Omental fat pad (tissue), 4 donors: ENCODE measurements around the gene STX4. TPM values are rescaled to one million over a fixed set of nuclear protein-coding genes. Genes with fewer than 3 reads are reported as not detected.

Source experiments
- ATAC-seq: fragments of 150-250 bp; one replicate; pipeline ENCODE4 v1.9.1; 2016; ENCODE audit warnings: mild to moderate bottlenecking, moderate library complexity; ENCODE audit not compliant: low FRiP score
- DNase-seq: peaks from one replicate; pipeline ENCODE4 v3.0.0-alpha.2; 2019; ENCODE audit warnings: low spot score
- CTCF ChIP-seq, 3 donors: fragments of 450-650 bp; IDR thresholded peaks; one replicate each; pipeline ENCODE4 v1.5.1; 2016 to 2017; ENCODE audit warnings: antibody characterized with exemption in 3 of 3, mild to moderate bottlenecking in 3 of 3, moderate library complexity in 2 of 3
- total RNA-seq, 4 donors: library from RNA; depleted of rRNA; stranded (reverse); fragments of >200 nt; gene quantifications; one replicate each; pipeline ENCODE4 v1.1.0, GENCODE V29; 2016

The STX4 gene
- total RNA-seq, 4 donors from 2014 or later: 40.9 to 93.7 (median 66.8) TPM

DNA sequence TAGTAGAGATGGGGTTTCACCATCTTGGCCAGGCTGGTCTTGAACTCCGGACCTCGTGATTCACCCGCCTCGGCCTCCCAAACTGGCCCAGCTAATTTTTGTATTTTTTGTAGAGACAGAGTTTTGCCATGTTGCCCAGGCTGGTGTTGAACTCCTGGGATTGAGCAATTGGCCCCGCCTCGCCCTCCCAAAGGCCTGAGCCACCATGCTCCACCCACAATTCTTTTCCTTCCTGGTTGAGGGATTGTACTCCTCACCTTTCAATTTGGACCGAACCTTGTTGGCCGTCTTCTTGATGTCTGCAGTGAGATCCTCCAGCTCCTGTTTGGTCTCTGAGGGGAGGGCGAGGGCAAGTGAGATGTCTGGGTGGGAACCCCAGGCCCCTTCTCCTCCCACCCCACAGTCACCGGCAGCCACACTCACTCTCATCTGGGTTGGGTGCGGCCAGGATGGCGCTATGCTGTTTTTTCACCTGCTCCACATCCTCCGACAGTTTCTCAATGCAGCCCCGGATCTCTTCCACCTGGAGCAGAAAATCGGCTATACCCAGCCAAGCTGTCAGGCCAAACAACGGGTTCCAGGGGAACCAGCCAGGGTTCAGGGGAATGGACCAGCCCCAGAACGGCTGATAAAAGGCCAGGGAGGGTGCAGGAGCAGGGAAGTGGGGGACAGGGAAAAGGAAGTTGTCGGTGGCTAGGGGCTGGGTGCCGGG is 32.5 kb upstream of the STX4 start:
- no peak for ATAC-seq
- DNase-seq: no peak
- TF ChIP-seq CTCF (IDR thresholded peaks at IDR 0.05): no peak

DNA sequence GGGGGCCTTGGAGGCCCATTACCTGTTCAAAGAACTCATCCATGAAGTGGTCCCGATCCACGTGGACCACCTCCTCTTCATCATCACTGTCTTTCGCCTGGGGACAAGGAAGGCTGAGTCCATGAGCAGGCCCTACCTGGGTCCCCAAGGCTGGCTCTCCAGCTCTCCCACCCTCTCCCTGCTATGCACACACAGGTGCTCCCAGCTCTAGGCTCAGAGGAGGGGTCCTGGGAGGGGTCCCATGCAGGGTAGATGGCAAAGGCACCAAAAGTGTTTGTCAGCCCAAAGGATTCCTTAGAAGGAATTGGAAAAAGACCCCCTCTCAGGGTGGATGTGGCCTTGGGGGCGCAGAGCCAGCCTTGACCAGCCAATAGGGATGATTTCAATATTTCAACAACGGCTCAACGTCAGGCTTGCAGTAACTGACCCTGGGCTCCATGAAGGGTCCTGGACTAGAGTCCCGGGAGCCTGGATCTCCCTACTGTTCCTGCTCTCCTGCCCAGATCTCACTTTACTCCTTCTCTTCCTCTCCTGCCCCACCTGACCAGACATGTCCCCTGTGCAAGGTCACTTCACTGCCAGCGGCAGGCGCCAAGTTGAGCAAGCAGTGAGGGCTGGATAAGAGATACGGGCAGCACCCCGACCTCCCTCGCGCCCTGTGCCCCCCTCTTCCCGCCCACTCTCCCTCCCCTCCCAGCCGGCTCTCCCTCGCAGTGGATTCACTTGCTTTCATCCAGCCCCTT is 31.7 kb upstream of the STX4 start:
- ATAC-seq (no peak), DNase-seq (no peak)
- TF ChIP-seq CTCF (IDR thresholded peaks at IDR 0.05): no peak

- DNase-seq (no peak), ATAC-seq (no peak)
- TF ChIP-seq CTCF (IDR thresholded peaks at IDR 0.05): no peak
Observed at GRCh38 chr16:31002250-31002700, 31.1 kb upstream of the STX4 start.

- no peak for TF ChIP-seq CTCF (IDR thresholded peaks at IDR 0.05)
- no peak for ATAC-seq
- no peak for DNase-seq
Observed at GRCh38 chr16:31002862-31003341, 30.5 kb upstream of the STX4 start.

DNA sequence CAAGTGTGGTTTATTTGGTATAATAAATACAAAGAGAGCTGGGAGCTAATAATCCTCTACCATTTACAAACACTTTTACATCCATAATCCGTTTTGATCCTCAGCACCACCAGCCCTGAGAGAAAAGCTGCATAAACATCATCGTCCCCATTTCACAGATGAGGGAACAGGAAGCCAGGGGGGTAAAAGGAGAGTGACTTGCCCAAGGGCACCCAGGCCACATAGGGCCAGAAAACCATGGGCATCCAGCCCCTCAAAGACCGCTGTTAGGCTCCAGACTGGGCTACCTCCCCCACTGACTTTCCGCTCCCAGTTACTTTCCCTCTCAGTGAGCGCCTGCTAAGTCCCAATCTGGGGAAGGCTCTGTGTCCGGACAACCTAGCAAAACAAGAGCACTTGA is 29.6 kb upstream of the STX4 start:
- TF ChIP-seq CTCF (IDR thresholded peaks at IDR 0.05): no peak
- ATAC-seq: no peak
- no peak for DNase-seq

- no peak for TF ChIP-seq CTCF (IDR thresholded peaks at IDR 0.05)
- no peak for DNase-seq
- ATAC-seq: no peak
Observed at GRCh38 chr16:31004658-31005057, 28.7 kb upstream of the STX4 start.
